Measurements from ENCODE around the gene UNC45A. TPM values are rescaled to one million over a fixed set of nuclear protein-coding genes. Genes with fewer than 3 reads are reported as not detected.

UNC45A gene
- total and polyA plus RNA-seq, 2 experiments from 2014 or later = 55.2 to 55.3 TPM

GRCh38 chr15:90939756-90940155 lies 4.7 kb downstream of the UNC45A start:
- H3K9me2 ChIP-seq (replicated peaks; ENCODE audit: insufficient read depth) = no peaks in the 10 kb centered on the region
- no peaks in the 10 kb centered on the region for H3K9me3 ChIP-seq (ENCODE audit: low read depth)
- peaks cover 7% of the 10 kb centered on the region for H3K4me1 ChIP-seq (ENCODE audit: insufficient read depth)
- H3K79me2 ChIP-seq = peaks cover 23% of the 10 kb centered on the region
- H4K20me1 ChIP-seq (ENCODE audit: insufficient read depth, poor library complexity, severe bottlenecking) = no peaks in the 10 kb centered on the region
- TF ChIP-seq EZH2 (IDR thresholded peaks at IDR 0.05; ENCODE audit: borderline replicate concordance) = no peak
- no peak for TF ChIP-seq EZH2phosphoT487 (IDR thresholded peaks at IDR 0.05; ENCODE audit: low read depth, severe bottlenecking, unreplicated experiment)
- TF ChIP-seq CTCF (IDR thresholded peaks at IDR 0.05; ENCODE audit: poor library complexity) = no peak
- DNase-seq (ENCODE audit: low spot score) = no peak
- no peak overlapping the region for H3K27ac ChIP-seq
- 78% methylated on average over 7 of the region's 7 CpGs for WGBS (ENCODE audit: low lambda C conversion rate, missing lambda C conversion rate)
- no peak overlapping the region for H2AFZ ChIP-seq
- no peak overlapping the region for H3K4me2 ChIP-seq
- no peaks in the 10 kb centered on the region for H3K36me3 ChIP-seq (replicated peaks; ENCODE audit: insufficient read depth, low read depth)
- no peaks in the 10 kb centered on the region for H3K27me3 ChIP-seq
- H3K4me3 ChIP-seq = no peak overlapping the region

- TF ChIP-seq EZH2phosphoT487 (IDR thresholded peaks at IDR 0.05; ENCODE audit: low read depth, severe bottlenecking, unreplicated experiment) (no peak), CTCF (IDR thresholded peaks at IDR 0.05; ENCODE audit: poor library complexity) (no peak), EZH2 (IDR thresholded peaks at IDR 0.05; ENCODE audit: borderline replicate concordance) (no peak)
- DNase-seq (ENCODE audit: low spot score) = no peak
- Histone ChIP-seq H3K4me3 (no peak overlapping the region), H3K4me1 (ENCODE audit: insufficient read depth) (peaks cover 6% of the 10 kb centered on the region), H3K9me2 (replicated peaks; ENCODE audit: insufficient read depth) (no peaks in the 10 kb centered on the region), H3K79me2 (peaks cover 15% of the 10 kb centered on the region), H3K4me2 (no peak overlapping the region), H4K20me1 (ENCODE audit: insufficient read depth, poor library complexity, severe bottlenecking) (no peaks in the 10 kb centered on the region), H2AFZ (no peak overlapping the region), H3K36me3 (replicated peaks; ENCODE audit: insufficient read depth, low read depth) (no peaks in the 10 kb centered on the region), H3K9me3 (ENCODE audit: low read depth) (no peaks in the 10 kb centered on the region), H3K27me3 (no peaks in the 10 kb centered on the region), H3K27ac (no peak overlapping the region)
- 97% methylated on average over 4 of the region's 4 CpGs for WGBS (ENCODE audit: low lambda C conversion rate, missing lambda C conversion rate)
These were observed 6.0 kb downstream of the UNC45A start for GRCh38 chr15:90941038-90941437.

- no peaks in the 10 kb centered on the region for H3K4me1 ChIP-seq (ENCODE audit: insufficient read depth)
- TF ChIP-seq EZH2phosphoT487 (IDR thresholded peaks at IDR 0.05; ENCODE audit: low read depth, severe bottlenecking, unreplicated experiment) (no peak), EZH2 (IDR thresholded peaks at IDR 0.05; ENCODE audit: borderline replicate concordance) (no peak), CTCF (IDR thresholded peaks at IDR 0.05; ENCODE audit: poor library complexity) (no peak)
- H3K27me3 ChIP-seq = no peaks in the 10 kb centered on the region
- no peaks in the 10 kb centered on the region for H3K36me3 ChIP-seq (replicated peaks; ENCODE audit: insufficient read depth, low read depth)
- H3K4me3 ChIP-seq = no peak overlapping the region
- peaks cover 3% of the 10 kb centered on the region for H3K79me2 ChIP-seq
- no peaks in the 10 kb centered on the region for H3K9me3 ChIP-seq (ENCODE audit: low read depth)
- WGBS (ENCODE audit: low lambda C conversion rate, missing lambda C conversion rate) = 90% methylated on average over 12 of the region's 12 CpGs
- no peaks in the 10 kb centered on the region for H3K9me2 ChIP-seq (replicated peaks; ENCODE audit: insufficient read depth)
- no peak overlapping the region for H2AFZ ChIP-seq
- no peaks in the 10 kb centered on the region for H4K20me1 ChIP-seq (ENCODE audit: insufficient read depth, poor library complexity, severe bottlenecking)
- no peak overlapping the region for H3K27ac ChIP-seq
- no peak overlapping the region for H3K4me2 ChIP-seq
- DNase-seq (ENCODE audit: low spot score) = no peak
These were observed 7.5 kb downstream of the UNC45A start for GRCh38 chr15:90942354-90943120.
